GM19455 (cell line): ENCODE results near the gene HAPSTR1.

Source experiments
- ATAC-seq: cut with Tn5 transposase; IDR thresholded peaks from one replicate; pipeline ENCODE4 v1.9.1; 2021; ENCODE audit not compliant: unreplicated experiment

The HAPSTR1 gene

DNA sequence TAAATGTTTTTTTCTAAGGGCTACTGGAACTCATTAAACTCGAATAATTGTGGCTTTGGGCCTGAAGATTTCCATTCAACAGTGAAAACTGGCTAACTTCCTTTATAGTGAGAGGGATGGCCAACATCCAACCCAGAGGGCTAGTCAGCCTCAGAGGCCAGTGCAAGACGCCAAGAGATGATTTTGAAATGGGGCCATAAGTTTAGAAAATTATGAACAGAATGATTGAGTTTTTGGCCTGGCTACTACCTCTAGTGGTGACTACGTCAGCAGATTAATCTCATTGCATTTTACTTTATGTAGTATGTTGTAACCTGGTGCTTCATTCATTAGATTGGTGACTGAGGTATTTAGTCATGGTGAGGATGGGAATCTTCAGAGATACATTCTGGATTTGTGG is 28.4 kb downstream of the HAPSTR1 start:
- ATAC-seq = no peak

GRCh38 chr16:9122342-9122741 is 30.9 kb downstream of the HAPSTR1 start:
- ATAC-seq = no peak

DNA sequence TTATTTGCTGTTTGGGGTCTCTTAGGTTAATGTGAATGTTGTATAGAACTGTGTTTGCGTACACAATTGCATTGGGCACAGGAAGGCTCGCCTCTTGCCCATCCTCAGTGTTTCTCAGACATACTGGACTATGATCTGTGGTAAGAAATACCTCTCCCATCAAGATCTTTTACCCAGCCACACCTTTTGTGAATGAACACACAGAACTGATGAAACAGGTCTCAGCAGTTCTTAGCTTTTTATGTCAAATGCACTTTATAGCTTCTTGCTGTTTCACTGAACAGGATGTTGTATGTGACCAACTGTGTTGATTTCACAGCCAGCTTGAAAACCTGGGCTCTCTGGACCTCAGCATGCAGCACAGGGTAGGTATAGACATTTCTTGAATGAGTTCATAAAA is 31.5 kb downstream of the HAPSTR1 start:
- ATAC-seq = no peak

DNA sequence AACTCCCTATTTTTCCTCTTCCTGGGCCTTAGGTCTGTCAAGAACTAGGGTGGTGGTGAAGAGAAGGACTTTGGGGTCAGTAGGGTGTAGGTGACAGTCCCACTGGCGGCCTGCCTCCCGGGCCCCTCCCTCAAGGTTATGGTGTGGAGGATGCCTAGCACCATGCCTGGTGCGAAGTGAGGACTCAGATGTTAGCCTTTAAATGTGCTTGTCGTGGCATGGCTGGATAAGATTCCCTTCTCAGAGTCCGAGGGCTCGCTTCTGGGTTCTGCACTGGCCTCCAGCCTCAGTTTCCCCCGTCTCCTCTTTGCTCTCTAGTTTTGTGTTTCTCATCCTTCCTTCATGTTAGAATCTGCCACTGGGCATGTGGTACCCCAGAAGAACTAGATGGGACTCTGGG is 32.0 kb downstream of the HAPSTR1 start:
- ATAC-seq = no peak

- no peak for ATAC-seq
Measured at GRCh38 chr16:9123871-9124270, 32.4 kb downstream of the HAPSTR1 start.

DNA sequence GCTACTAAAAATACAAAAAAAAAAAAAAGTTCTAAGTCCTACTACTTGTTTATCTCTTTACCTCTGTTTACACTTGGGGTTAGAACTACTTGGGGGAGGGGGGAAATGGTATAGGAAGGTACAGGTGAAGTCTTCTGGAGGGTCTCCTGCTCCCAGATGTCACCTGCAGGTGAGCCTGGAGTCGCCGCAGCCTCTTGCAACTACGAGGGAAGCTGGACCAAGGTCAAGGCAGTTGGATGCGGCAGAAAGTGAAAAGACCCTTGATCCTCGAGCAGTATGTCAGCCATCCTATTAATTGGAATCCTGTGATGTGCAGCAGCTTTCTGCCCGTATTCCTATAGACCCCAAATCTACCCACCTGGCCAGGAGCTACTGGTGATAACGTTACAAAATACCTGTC is 33.0 kb downstream of the HAPSTR1 start:
- no peak for ATAC-seq

GRCh38 chr16:9124908-9125584 is 33.6 kb downstream of the HAPSTR1 start:
- ATAC-seq = no peak

DNA sequence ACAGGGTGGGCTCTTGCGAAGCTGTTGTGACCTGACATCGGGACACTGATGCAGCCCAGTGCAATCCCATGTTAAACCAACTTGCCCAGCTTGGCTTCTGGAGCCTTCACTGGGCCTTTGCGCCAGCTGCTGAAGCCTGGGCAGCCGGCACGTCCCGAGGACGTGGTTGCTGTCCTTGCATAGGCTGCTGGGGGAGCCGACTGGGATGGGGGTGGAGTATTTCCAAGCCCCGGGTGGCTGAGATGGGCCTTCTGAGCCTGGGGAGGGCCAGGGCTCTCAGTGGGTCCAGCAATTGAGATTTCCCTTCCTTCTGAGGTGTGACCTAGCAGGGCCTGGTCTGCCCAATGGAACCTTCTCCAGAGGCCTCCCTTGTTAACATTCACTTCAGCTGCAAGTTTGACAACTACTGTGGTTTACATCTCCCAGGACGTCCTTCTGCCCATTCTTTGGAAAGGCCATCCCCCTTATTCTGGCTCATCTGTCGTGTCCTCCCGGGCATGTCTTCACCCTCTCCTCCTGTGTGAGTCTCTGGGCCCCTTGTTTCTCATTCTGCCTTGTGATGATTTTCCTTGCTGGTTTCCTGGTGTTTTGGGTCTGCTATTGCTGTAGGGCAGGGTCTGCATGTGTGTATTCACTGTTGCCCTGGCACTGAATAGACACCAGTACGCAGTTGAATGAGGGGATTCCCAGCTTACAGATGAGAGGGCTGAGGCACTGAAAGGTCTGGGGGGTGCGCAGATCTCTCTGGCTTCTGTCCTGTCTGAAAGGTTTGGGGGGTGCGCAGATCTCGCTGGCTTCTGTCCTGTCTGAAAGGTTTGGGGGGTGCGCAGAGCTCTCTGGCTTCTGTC is 34.4 kb downstream of the HAPSTR1 start:
- ATAC-seq = no peak

DNA sequence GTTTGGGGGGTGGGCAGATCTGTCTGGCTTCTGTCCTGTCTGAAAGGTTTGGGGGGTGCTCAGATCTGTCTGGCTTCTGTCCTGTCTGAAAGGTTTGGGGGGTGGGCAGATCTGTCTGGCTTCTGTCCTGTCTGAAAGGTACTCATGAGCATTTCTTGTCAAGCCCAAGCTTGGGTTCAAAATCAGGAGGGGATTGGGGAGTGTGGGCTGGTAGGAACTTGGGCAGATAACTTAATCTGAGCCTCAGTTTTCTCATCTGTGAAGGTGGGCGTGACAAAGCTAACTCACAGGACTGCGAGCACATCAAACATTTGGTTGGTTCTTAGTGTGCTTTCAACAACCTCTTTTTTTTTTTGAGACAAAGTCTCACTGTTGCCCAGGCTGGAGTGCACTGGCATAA is 35.2 kb downstream of the HAPSTR1 start:
- no peak for ATAC-seq

DNA sequence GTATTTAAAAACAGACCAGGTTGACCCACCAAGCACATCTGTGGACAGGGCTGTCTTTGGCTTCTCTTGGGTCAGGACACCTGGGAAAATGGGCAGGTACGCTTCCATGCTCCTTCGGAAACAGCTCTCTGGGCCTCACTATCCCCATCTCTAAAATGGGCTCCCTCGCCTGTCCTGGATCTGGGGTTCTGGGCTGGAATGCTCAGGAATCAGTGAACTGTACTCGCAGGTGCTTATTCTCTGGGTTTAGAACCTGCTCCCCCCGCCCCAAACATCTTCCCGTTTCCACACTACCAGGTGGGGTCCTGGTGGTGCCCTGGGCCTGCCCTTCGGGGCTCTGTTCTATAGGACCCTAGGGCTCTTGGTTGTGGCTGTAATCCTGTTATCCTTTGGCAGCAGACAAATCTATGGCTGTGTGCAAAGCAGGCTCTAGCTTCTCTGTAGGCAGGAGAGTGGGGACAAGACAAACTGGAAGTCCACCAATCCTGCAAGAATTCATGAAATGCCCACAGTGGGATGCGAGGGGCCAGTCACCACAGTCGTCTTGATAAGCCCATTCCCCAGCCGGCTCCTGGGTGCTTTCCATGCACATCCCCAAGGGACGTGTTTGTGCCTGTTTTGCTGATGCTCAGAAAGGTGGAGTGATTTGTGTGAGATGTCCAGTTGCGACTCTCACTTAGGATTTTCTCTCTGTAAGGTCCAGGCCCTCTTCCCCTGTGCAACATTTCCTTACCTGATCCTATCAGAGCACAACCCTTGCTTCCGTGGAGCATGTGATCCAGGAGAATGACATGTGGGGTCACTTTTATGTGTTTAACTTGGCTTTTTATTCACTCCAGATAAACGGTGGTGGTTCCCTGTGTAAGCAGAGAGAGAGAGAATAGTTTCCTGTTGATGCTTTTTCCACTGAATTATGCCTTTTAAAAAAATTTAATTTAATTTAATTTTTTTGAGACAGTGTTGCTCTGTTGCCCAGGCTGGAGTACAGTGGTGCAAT is 37.2 kb downstream of the HAPSTR1 start:
- ATAC-seq = no peak

- no peak for ATAC-seq
Measured at GRCh38 chr16:9134306-9134705, 42.9 kb downstream of the HAPSTR1 start.

- ATAC-seq = peak; percentile 42
Measured at GRCh38 chr16:9134739-9135138, 43.3 kb downstream of the HAPSTR1 start.

DNA sequence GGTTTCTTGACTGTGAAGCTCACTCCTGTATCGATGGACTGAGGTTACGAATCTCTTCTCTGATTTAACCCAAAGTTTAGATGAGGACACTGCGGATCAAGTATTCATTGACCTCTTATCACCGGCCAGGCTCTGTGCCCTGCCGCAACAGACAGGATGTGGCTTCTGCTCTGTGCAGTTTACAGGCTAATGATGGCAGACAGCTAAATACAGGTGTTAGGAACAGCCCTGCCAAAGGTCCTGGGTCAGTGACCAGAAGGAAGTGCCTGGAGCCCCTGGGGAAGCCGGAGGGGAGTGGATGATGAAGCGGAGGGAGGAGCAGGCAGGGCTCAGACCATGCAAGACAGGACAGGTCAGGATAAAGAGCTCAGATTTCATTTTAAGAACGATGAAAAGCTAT is 44.4 kb downstream of the HAPSTR1 start:
- ATAC-seq = no peak

- no peak for ATAC-seq
Measured at GRCh38 chr16:9136596-9136995, 45.2 kb downstream of the HAPSTR1 start.

DNA sequence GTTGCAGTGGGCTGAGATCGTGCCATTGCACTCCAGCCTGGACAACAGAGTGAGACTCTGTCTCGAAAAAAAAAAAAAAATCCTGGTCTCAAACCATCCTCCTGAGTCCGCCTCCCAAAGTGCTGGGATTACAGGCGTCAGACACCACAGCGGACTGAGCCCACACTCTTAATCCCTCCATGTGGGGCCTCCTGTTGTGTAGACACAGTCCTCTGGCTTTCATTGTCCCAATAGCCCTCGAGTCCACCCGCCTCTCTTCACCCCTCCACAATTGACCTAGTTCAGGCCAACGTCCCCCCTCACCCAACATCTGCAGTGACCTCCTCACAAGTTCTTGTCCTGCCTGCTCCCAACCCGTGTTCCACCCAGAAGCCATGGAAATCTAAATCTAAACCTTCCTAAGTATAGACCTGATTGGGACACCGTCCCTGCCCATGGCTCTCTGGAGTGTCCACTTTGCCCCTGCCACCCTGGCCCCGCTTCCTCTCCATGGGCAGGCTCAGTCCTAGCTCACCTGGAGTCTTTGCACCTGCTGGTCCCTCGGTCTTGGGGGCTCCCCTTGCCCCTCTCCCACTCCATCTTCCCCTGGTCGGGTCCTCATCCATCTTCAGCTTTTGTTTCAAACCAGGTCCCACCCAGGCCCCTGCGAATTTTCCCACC is 46.7 kb downstream of the HAPSTR1 start:
- ATAC-seq = no peak

DNA sequence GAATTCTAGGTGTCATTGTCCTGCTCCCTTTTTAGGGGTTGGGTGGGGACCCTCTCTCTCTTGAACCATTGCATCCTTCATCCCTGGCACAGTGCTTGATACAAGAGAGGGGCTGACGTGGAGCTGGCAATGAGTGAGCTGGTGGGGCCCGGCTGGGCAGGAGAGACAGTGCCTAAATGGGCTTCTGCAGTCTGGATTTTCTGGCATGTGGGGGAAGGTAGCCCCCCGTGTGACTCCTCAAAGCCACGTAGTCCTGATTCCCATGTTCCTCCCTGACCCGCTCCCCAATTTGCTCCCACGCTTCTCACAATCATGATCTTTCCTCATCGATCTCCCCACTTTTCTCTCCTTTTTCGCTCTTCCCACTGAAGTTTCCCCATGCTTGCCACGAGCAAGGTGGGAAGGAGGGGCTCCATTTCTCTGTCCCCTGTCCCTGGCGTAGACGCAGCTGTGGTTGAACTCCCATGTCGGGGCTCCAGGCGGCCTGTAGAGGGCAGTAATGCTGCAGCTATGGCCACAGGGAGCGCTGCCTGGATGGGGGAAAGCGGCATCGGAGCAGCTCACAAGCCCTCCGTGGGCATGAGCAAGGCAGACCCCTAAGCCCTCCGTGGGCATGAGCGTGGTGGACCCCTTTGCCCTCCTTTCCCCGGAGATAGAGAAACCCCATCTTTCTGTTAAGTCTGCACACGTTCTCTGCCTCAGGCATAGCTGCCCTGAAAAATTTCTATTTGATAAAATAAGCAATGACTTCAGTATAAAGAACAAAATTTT is 47.5 kb downstream of the HAPSTR1 start:
- ATAC-seq = no peak

- ATAC-seq = peak; percentile 71
Measured at GRCh38 chr16:9139965-9140364, 48.5 kb downstream of the HAPSTR1 start.
